Neuronal stem cell (in vitro differentiated cells): ENCODE measurements around the gene RANBP17.

Experiments used
- DNase-seq: peaks from one replicate; pipeline ENCODE4 v3.0.0-alpha.2; 2013; ENCODE audit warnings: low spot score
- H2AFZ ChIP-seq: one replicate; pipeline ENCODE4 v1.6.1; 2013; ENCODE audit warnings: mild to moderate bottlenecking, low read length, inconsistent platforms
- H2AK5ac ChIP-seq: 2 replicates; pipeline ENCODE4 v1.6.1; 2013; ENCODE audit warnings: low read depth, mild to moderate bottlenecking, inconsistent platforms, low read length, moderate library complexity, mixed read lengths
- H2BK120ac ChIP-seq: 2 replicates; pipeline ENCODE4 v1.6.1; 2013; ENCODE audit warnings: low read depth, mild to moderate bottlenecking, inconsistent platforms, low read length, moderate library complexity, mixed read lengths
- H2BK12ac ChIP-seq: one replicate; pipeline ENCODE4 v1.6.1; 2013; ENCODE audit warnings: low read length, inconsistent platforms
- H2BK15ac ChIP-seq: 2 replicates; pipeline ENCODE4 v1.6.1; 2013; ENCODE audit warnings: mild to moderate bottlenecking, low read length, inconsistent platforms, mixed read lengths
- H2BK5ac ChIP-seq: one replicate; pipeline ENCODE4 v1.6.1; 2013; ENCODE audit warnings: inconsistent platforms, mild to moderate bottlenecking, low read length, moderate library complexity
- H3K14ac ChIP-seq: one replicate; pipeline ENCODE4 v1.6.1; 2013; ENCODE audit warnings: low read length, inconsistent platforms
- H3K18ac ChIP-seq: 2 replicates; pipeline ENCODE4 v1.6.1; 2013; ENCODE audit warnings: low read length, inconsistent platforms
- H3K23ac ChIP-seq: 2 replicates; pipeline ENCODE4 v1.6.1; 2013; ENCODE audit warnings: low read depth, mild to moderate bottlenecking, mixed read lengths, low read length, inconsistent platforms; ENCODE audit not compliant: poor library complexity
- H3K27ac ChIP-seq: replicated peaks from 3 replicates; pipeline ENCODE4 v1.5.1; 2013; ENCODE audit warnings: low read length, inconsistent platforms
- H3K27me3 ChIP-seq, 3 experiments: 2 replicates each; pipeline ENCODE4 v1.6.1; 2013; ENCODE audit warnings: low read length in 3 of 3, mild to moderate bottlenecking in 2 of 3, inconsistent platforms in 1 of 3, low read depth in 1 of 3, mixed read lengths in 1 of 3, moderate library complexity in 1 of 3; ENCODE audit not compliant: control insufficient read depth in 3 of 3, insufficient read depth in 3 of 3
- H3K36me3 ChIP-seq, 2 donors: replicated peaks in 1 of 2; 2 replicates each; pipeline ENCODE4 v1.6.1; 2013; ENCODE audit warnings: low read length in 2 of 2; ENCODE audit not compliant: control insufficient read depth in 2 of 2, insufficient read depth in 2 of 2
- H3K4ac ChIP-seq: 2 replicates; pipeline ENCODE4 v1.6.1; 2013; ENCODE audit warnings: inconsistent platforms, mild to moderate bottlenecking, low read length, moderate library complexity
- H3K4me1 ChIP-seq, 2 donors: 1 replicate in 1 of 2; 2 replicates in 1 of 2; pipeline ENCODE4 v1.6.1; 2013; ENCODE audit warnings: low read length in 2 of 2, low read depth in 1 of 2; ENCODE audit not compliant: control insufficient read depth in 2 of 2, insufficient read depth in 1 of 2
- H3K4me2 ChIP-seq: one replicate; pipeline ENCODE4 v1.6.1; 2013; ENCODE audit warnings: mild to moderate bottlenecking, low read length, inconsistent platforms; ENCODE audit not compliant: insufficient read depth, poor library complexity, severe bottlenecking
- H3K4me3 ChIP-seq, 2 donors: 2 replicates each; pipeline ENCODE4 v1.5.1; 2013; ENCODE audit warnings: low read length in 2 of 2, mild to moderate bottlenecking in 2 of 2, inconsistent platforms in 1 of 2, moderate library complexity in 1 of 2
- H3K79me1 ChIP-seq: one replicate; pipeline ENCODE4 v1.6.1; 2013; ENCODE audit warnings: low read depth, mild to moderate bottlenecking, inconsistent platforms, low read length, moderate library complexity
- H3K9ac ChIP-seq: one replicate; pipeline ENCODE4 v1.6.1; 2013; ENCODE audit warnings: mild to moderate bottlenecking, low read depth, low read length, inconsistent platforms; ENCODE audit not compliant: poor library complexity
- H3K9me3 ChIP-seq, 2 donors: replicated peaks in 1 of 2; 2 replicates each; pipeline versions ENCODE3 to v1.6.1; 2013; ENCODE audit warnings: low read length in 2 of 2, mild to moderate bottlenecking in 2 of 2, inconsistent platforms in 1 of 2, low read depth in 1 of 2, mixed read lengths in 1 of 2, moderate library complexity in 1 of 2; ENCODE audit not compliant: control insufficient read depth in 2 of 2, insufficient read depth in 1 of 2
- H4K8ac ChIP-seq: one replicate; pipeline ENCODE4 v1.6.1; 2013; ENCODE audit warnings: low read depth, mild to moderate bottlenecking, inconsistent platforms, low read length, moderate library complexity
- H4K91ac ChIP-seq: one replicate; pipeline ENCODE4 v1.6.1; 2013; ENCODE audit warnings: low read length, low read depth, mild to moderate bottlenecking, inconsistent platforms; ENCODE audit not compliant: poor library complexity
- WGBS, 2 donors: extraction: QIAGEN DNeasy Blood & Tissue Kit; methylation state at CpG; one replicate each; pipeline ENCODE4 v1.1.7; 2013; ENCODE audit warnings: missing lambda C conversion rate in 2 of 2, mixed read lengths in 1 of 2; ENCODE audit not compliant: insufficient read length in 2 of 2, insufficient replicate concordance in 1 of 2; ENCODE audit errors: extremely low coverage in 2 of 2; 5-methylcytosine and 5-hydroxymethylcytosine counted together

The RANBP17 gene

DNA sequence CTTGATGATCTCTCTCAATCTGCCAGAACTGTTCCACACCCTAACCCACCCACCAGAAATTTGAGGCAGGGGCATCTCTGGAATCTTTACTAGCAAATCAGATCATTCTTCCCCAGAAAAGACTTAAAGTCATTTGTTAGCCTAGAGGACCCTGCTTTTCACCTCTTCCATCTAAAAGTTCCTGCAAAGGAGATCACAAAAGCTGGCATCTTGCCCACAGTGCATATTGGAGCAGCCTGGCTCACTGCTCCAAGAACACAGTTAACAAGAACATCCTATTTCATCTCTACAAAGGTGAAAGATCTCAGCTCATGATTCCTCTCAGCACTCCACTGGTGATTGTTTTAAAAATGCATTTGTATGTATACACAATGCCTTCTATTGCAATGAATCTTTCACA, 42.0 kb upstream of the RANBP17 start:
- H3K18ac ChIP-seq, result no peak overlapping the region
- no peak overlapping the region for H2BK120ac ChIP-seq
- H2BK15ac ChIP-seq, result no peak overlapping the region
- peaks cover 0 to 3% of the 10 kb centered on the region in 2 donors for H3K9me3 ChIP-seq
- H3K4me1 ChIP-seq, result no peaks in the 10 kb centered on the region
- H3K4me3 ChIP-seq, result no peak overlapping the region
- H3K23ac ChIP-seq, result no peak overlapping the region
- H2BK5ac ChIP-seq, result no peak overlapping the region
- no peak overlapping the region for H3K27ac ChIP-seq
- no peaks in the 10 kb centered on the region for H3K36me3 ChIP-seq
- no peak overlapping the region for H3K4me2 ChIP-seq
- no peaks in the 10 kb centered on the region for H3K79me1 ChIP-seq
- no peak overlapping the region for H2AFZ ChIP-seq
- H2BK12ac ChIP-seq, result no peak overlapping the region
- no peak for DNase-seq
- H4K91ac ChIP-seq, result no peak overlapping the region
- no peak overlapping the region for H3K14ac ChIP-seq
- no peak overlapping the region for H3K4ac ChIP-seq
- H3K27me3 ChIP-seq, result no peaks in the 10 kb centered on the region
- H3K9ac ChIP-seq, result no peak overlapping the region
- H4K8ac ChIP-seq, result no peak overlapping the region
- H2AK5ac ChIP-seq, result no peak overlapping the region

DNA sequence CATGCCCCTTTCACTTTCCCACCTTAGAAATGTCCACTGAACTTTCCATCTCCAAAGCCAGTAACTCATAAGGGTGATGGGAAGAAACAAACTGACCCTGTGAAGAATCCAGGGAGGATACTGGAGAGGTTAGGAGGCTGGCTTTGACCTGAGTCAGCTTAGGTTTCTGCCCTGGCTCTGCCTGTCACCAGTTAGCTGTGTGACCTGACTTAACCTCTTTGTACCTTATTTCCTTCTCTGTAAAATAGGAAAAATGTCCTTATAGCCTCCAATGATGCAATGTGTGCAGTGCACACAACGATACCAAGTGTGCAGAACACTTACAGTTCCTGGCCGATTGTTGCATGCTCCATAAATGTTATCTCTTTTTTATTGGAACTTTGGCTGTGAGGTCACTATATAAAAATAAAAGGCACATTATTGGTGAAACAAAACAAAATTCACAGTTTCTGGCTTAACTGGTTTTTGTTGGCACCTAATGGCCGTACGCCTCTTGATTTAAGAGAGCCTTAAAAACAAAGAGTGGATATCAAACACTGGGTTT, 40.5 kb upstream of the RANBP17 start:
- H2BK5ac ChIP-seq, result no peak overlapping the region
- no peak overlapping the region for H3K23ac ChIP-seq
- H3K9me3 ChIP-seq, result peaks cover 7 to 9% of the 10 kb centered on the region in 2 donors
- no peaks in the 10 kb centered on the region for H3K4me1 ChIP-seq
- no peak overlapping the region for H4K91ac ChIP-seq
- H3K4me3 ChIP-seq, result no peak overlapping the region
- H4K8ac ChIP-seq, result no peak overlapping the region
- WGBS, 2 donors, result no CpG with 5 or more reads among the region's 4 CpGs
- DNase-seq, result no peak
- no peak overlapping the region for H2BK120ac ChIP-seq
- H2AK5ac ChIP-seq, result no peak overlapping the region
- no peak overlapping the region for H2BK12ac ChIP-seq
- H3K9ac ChIP-seq, result no peak overlapping the region
- H3K27me3 ChIP-seq, result no peaks in the 10 kb centered on the region
- no peak overlapping the region for H3K4me2 ChIP-seq
- H3K18ac ChIP-seq, result no peak overlapping the region
- no peaks in the 10 kb centered on the region for H3K79me1 ChIP-seq
- no peak overlapping the region for H2AFZ ChIP-seq
- H3K27ac ChIP-seq, result no peak overlapping the region
- no peak overlapping the region for H3K4ac ChIP-seq
- no peak overlapping the region for H3K14ac ChIP-seq
- H3K36me3 ChIP-seq, result no peaks in the 10 kb centered on the region
- no peak overlapping the region for H2BK15ac ChIP-seq

DNA sequence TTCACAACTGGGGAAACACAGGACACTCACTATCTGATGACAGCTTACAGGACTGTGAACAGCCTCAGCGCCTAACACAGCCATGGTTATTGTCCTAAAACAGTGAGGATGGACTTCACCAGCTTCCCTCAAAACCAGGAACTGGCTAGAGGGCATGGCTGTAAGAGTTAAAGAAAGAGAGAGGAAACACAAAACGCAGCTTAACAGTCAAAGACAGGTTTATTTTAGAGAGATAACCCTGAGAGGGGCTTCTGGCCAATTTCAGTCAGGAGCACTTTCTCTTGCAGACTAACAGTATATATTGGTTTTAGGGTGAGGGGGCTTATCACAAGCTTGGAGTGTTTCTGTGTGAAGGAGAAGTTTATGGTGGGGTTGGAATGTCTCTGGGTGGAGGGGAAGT, 35.7 kb upstream of the RANBP17 start:
- Histone ChIP-seq H3K4me3 (no peak overlapping the region), H2BK12ac (no peak overlapping the region), H2BK15ac (no peak overlapping the region), H2BK5ac (no peak overlapping the region), H2AFZ (no peak overlapping the region), H3K18ac (no peak overlapping the region), H2BK120ac (no peak overlapping the region), H2AK5ac (no peak overlapping the region), H3K14ac (no peak overlapping the region), H4K91ac (no peak overlapping the region), H3K23ac (no peak overlapping the region), H3K36me3 (no peaks in the 10 kb centered on the region), H4K8ac (no peak overlapping the region), H3K4me2 (no peak overlapping the region), H3K4ac (no peak overlapping the region), H3K27me3 (no peaks in the 10 kb centered on the region), H3K9ac (no peak overlapping the region), H3K9me3 (peaks cover 7 to 12% of the 10 kb centered on the region in 2 donors), H3K79me1 (no peaks in the 10 kb centered on the region), H3K4me1 (no peaks in the 10 kb centered on the region), H3K27ac (no peak overlapping the region)
- no peak for DNase-seq
- no CpG with 5 or more reads among the region's 2 CpGs for WGBS, 2 donors

DNA sequence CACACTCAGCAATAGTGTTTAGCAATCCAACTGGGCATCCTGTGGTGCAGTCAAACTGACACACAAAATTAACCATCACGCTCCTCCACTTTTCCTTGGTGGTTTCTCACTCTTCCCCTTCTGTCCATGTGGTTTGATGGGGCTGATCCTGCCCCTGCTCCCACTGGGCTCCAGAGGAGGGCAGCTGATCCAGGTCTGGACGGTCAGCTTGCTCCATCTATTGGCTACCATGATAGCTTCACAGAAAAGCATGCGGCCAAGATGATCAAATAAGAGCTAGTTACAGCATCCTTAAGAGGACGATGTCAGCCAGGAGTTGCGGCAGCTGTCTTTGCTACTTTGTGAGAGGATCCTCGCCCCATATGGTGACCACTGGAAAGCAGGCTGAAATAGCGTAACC, 29.6 kb upstream of the RANBP17 start:
- H3K4me3 ChIP-seq, result no peak overlapping the region
- no peak overlapping the region for H4K8ac ChIP-seq
- no peak overlapping the region for H2BK120ac ChIP-seq
- no CpG with 5 or more reads among the region's 7 CpGs for WGBS, 2 donors
- H3K79me1 ChIP-seq, result no peaks in the 10 kb centered on the region
- H2AFZ ChIP-seq, result no peak overlapping the region
- no peak for DNase-seq
- no peaks in the 10 kb centered on the region for H3K27me3 ChIP-seq
- no peak overlapping the region for H3K9ac ChIP-seq
- H3K23ac ChIP-seq, result no peak overlapping the region
- no peak overlapping the region for H4K91ac ChIP-seq
- no peaks in the 10 kb centered on the region for H3K4me1 ChIP-seq
- H3K14ac ChIP-seq, result no peak overlapping the region
- H3K9me3 ChIP-seq, result peaks cover 0 to under 1% of the 10 kb centered on the region in 2 donors
- H3K18ac ChIP-seq, result no peak overlapping the region
- H2BK12ac ChIP-seq, result no peak overlapping the region
- no peak overlapping the region for H3K4me2 ChIP-seq
- no peak overlapping the region for H2BK5ac ChIP-seq
- no peak overlapping the region for H2AK5ac ChIP-seq
- no peak overlapping the region for H2BK15ac ChIP-seq
- no peaks in the 10 kb centered on the region for H3K36me3 ChIP-seq
- no peak overlapping the region for H3K27ac ChIP-seq
- H3K4ac ChIP-seq, result no peak overlapping the region
